ENCODE measurements around the gene CLIC1.
"Not testable (repeated sequence)": the region's sequence is repeated elsewhere in the genome, so short reads cannot be mapped to it uniquely, and the experiment has no call there.

Gene CLIC1

GRCh38 chr6:31723980-31724691 lies 12.2 kb downstream of the CLIC1 start:
- no peak for DNase-seq (ENCODE audit: extremely low read depth in 1 of 2, low read depth in 1 of 2)

DNA sequence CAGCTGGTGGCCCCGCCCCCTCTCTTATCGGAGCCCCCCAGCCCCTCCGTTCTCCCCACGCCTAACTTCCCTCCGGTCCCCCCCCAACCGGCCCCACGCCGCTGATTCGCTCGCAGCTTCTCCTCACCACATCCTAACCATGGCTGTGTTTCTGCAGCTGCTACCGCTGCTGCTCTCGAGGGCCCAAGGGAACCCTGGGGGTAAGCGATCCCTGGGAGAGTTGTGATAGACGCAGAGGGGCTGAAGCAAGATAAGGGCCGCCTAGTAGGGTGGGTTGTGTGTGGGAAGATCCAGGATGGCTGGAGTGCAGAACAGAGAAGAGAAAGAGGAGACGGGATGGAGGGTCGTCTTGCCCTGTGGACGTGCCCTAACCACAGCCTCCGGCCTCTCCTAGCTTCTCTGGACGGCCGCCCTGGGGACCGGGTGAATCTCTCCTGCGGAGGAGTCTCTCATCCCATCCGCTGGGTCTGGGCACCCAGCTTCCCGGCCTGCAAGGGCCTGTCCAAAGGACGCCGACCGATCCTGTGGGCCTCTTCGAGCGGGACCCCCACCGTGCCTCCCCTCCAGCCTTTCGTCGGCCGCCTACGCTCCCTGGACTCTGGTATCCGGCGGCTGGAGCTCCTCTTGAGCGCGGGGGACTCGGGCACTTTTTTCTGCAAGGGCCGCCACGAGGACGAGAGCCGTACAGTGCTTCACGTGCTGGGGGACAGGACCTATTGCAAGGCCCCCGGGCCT lies 12.9 kb downstream of the CLIC1 start, which contains the start of gene MPIG6B:
Gene MPIG6B (plus strand): TSS at position 129 of the 735 bp plus-strand sequence. CDS start 11 bp downstream, at position 140.
- DNase-seq (ENCODE audit: extremely low read depth in 1 of 2, low read depth in 1 of 2), result no peak

DNA sequence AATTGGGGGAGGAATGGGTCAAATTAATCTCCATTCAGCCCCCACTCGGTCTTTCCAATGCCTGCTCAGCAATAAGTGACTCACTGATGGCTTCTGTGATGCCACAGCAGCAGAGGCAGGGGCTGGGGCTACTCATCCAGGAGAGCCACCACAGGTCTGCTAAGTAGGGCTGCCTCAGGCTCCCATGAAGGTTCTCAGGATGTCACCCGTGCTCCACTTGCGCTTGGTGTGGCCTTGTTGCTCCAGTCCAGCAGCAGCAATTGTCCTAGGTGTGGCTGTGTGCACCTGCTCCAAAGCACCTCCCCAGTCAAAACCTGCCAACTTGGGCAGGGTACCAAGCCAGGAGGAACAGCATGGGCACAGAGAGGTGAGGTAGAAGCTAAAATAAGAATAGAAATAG lies 14.2 kb downstream of the CLIC1 start:
- DNase-seq (ENCODE audit: extremely low read depth in 1 of 2, low read depth in 1 of 2), result no peak

- no peak for DNase-seq (ENCODE audit: extremely low read depth in 1 of 2, low read depth in 1 of 2)
Observed at GRCh38 chr6:31721351-31722020, 14.8 kb downstream of the CLIC1 start, which contains the start of gene LY6G6C. TSS of gene LY6G6C (minus strand) at chr6:31721746. CDS start at chr6:31721679, 67 bp downstream.

GRCh38 chr6:31720196-31720770 lies 16.0 kb downstream of the CLIC1 start:
- DNase-seq (ENCODE audit: extremely low read depth in 1 of 2, low read depth in 1 of 2), result no peak

GRCh38 chr6:31719001-31719400 lies 17.3 kb downstream of the CLIC1 start:
- no peak for DNase-seq (ENCODE audit: extremely low read depth in 1 of 2, low read depth in 1 of 2)

DNA sequence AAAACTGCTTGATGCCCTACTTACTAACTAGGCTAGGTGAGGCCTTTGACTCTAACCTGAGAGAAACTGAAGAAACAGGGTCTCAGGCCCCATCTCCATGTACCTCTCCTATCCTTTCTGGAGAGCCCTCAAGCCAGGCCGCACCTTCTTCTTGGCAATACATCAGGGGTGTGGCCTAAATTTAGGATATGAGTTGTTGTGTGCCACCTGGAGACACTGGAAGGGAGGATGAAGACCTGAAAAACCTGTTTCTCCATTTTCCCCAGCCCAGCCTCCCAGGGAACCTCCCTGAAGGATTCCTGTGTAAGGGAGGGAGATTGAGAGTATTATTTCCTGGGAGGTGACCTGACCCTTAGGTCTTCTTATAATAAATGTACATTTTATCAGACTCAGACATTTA lies 18.1 kb downstream of the CLIC1 start:
- DNase-seq (ENCODE audit: extremely low read depth in 1 of 2, low read depth in 1 of 2), result no peak

- DNase-seq (ENCODE audit: extremely low read depth in 1 of 2, low read depth in 1 of 2), result no peak
Observed at GRCh38 chr6:31717499-31718222, 18.7 kb downstream of the CLIC1 start.

GRCh38 chr6:31715022-31715958 lies 21.0 kb downstream of the CLIC1 start, which contains the start of gene LY6G6D:
TSS of gene LY6G6D (plus strand) at chr6:31715348. CDS start at chr6:31715356, 8 bp downstream.
- DNase-seq (ENCODE audit: extremely low read depth in 1 of 2, low read depth in 1 of 2), result no peak

DNA sequence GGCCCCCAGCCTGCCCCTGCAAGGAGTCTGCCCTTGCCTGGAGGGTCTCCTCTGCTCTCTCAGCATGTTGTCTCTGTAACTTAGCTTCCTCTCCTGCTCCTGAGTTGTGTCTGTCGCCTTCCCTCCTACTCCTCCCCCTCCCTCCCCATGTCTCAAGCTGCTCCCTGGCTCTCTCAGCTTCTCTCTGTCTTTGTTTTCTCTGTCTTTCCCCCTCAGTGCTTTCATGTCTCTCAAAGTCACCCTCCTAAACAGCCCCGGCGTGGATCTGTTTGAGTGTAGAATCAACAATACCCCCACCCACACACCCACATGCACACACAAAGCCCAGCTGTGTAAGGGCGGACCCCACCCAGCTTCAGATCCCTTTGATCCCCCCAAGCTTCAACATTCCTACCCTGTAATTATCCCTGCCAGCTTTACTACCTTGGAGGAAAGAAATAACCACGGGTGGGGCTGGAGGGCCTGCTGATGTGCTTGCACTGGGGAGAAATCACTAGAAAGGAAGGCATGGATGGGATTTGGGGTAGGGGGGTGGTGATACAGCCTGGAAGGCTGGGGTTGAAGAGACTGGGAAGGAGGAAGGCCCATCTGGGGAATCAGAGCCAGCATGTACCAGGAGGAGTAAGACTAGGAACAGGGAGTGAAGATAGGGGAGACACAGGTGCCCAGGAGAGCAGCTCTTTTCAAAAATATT lies 22.2 kb downstream of the CLIC1 start:
- no peak for DNase-seq (ENCODE audit: extremely low read depth in 1 of 2, low read depth in 1 of 2)

DNA sequence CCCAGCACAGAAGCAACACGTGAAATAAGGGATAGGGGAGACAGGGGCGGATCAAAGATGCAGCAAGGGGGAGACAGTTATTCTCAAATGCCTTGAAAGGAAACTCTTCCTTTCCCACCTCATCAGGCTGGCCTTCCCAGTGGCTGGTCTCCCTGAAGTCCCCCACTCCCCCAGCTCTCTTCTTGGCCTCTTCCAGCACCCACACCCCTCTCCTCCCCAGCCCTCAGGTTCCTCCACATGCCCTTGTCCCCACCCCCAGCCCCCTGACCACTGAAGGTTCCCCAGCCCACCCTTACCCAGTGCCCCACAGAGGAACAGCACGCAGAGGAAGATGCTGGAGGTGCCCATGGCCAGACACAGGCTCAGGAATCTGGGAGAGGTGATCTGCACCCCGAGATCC lies 22.9 kb downstream of the CLIC1 start:
- DNase-seq (ENCODE audit: extremely low read depth in 1 of 2, low read depth in 1 of 2), result no peak

GRCh38 chr6:31712296-31712695 lies 24.0 kb downstream of the CLIC1 start:
- DNase-seq (ENCODE audit: extremely low read depth in 1 of 2, low read depth in 1 of 2), result no peak

DNA sequence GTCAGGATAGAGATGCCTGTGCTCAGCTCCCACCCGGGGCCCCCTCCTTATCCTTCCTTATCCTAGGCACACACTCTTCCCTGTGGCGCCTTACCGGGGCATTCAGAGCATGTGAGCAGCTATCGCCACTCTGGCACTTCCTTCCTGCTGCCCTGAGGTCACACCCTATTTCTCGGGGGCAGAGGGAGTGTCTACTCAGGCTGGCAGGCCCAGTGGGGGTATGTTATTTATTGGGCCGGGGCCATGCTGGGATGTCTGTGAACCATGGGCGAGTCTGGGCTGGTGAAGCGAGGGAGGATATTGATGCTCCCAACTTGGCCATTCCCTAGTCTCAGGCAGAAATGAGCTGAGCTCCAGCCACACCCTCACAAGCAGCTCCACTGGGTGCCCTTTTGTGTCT lies 25.1 kb downstream of the CLIC1 start:
- DNase-seq (ENCODE audit: extremely low read depth in 1 of 2, low read depth in 1 of 2), result no peak

GRCh38 chr6:31710523-31711219 lies 25.7 kb downstream of the CLIC1 start:
- no peak for DNase-seq (ENCODE audit: extremely low read depth in 1 of 2, low read depth in 1 of 2)

- DNase-seq (ENCODE audit: extremely low read depth in 1 of 2, low read depth in 1 of 2), result not testable (repeated sequence)
Observed at GRCh38 chr6:31709157-31709556, 27.2 kb downstream of the CLIC1 start.

DNA sequence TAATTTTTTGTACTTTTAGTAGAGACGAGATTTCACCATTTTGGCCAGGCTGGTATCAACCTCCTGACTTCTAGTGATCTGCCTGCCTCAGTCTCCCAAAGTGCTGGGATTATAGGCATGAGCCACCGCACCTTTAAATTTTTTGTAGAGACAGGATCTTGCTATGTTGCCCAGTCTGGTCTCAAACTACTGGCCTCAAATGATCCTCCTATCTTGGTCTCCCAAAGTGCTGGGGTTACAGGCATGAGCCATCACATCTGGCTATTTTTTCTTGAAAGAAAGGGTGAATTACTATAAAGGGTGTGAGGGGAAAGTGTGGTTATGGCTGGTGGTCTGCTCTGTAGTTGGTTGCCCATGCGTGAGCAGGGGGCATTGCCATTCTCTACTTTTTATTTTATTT lies 28.1 kb downstream of the CLIC1 start:
- no peak for DNase-seq (ENCODE audit: extremely low read depth in 1 of 2, low read depth in 1 of 2)

GRCh38 chr6:31707701-31708100 lies 28.6 kb downstream of the CLIC1 start:
- no peak for DNase-seq (ENCODE audit: extremely low read depth in 1 of 2, low read depth in 1 of 2)

DNA sequence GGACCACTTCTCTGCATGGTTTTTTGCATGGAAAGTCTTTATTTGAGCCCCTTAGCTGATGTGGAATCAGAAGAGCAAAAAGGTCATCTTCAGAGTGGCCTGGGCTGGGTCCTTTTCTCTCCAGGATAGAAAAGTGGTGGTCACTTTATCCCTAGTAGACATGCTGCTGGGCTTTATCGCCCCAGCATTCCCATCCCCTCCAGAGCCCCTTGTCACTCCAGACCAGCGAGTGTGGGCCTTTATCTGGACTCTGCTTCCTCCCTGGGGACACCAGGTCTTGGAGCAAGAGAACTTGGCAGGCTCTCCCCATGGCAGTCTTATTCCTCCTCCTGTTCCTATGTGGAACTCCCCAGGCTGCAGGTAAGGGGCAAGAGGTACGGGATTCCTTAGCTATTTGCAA lies 29.7 kb downstream of the CLIC1 start, which contains the start of gene LY6G6F:
Gene LY6G6F (plus strand): TSS at position 268 of the 400 bp plus-strand sequence. CDS start 41 bp downstream, at position 309.
- DNase-seq (ENCODE audit: extremely low read depth in 1 of 2, low read depth in 1 of 2), result no peak
